K562 (cell line): ENCODE measurements around the gene ACAP3. TPM values are rescaled to one million over a fixed set of nuclear protein-coding genes. Genes with fewer than 3 reads are reported as not detected.

ENCODE experiments used
- ATAC-seq: fragments of 200-7000 bp; cut with Tn5 transposase; 3 replicates; pipeline ENCODE4 v1.9.1; 2020; ENCODE audit warnings: moderate library complexity
- BruUV-seq: library from RNA; stranded (reverse); fragments of 400-500 nt; replicated peaks from 2 replicates; lab custom pipeline; 2021; lab: Mats Ljungman, UMichigan
- CTCF ChIA-PET: fragments of 300-600 bp; formaldehyde crosslinking; extraction: SDS; loops from one replicate; lab custom pipeline; 2021; ENCODE audit warnings: low intra/inter-chr PET ratio; lab: Yijun Ruan, JAX
- POLR2A ChIA-PET: fragments of 300-600, 350-650 bp; sonication (Branson Sonifier 250); formaldehyde crosslinking; extraction: SDS; loops from one replicate; lab custom pipeline; 2021; ENCODE audit warnings: antibody characterized with exemption, inconsistent platforms; lab: Yijun Ruan, JAX
- DNase-seq, 4 experiments: peaks; one replicate each; pipeline versions ENCODE4 v3.0.0 to v3.0.0-alpha.2; 2011 to 2018; ENCODE audit warnings: low spot score in 3 of 4, mixed read lengths in 3 of 4; ENCODE audit errors: extremely low read depth in 1 of 4
- FAIRE-seq: peaks from 2 replicates; lab custom pipeline; 2011; peaks lifted over from hg19 to GRCh38; lab: Jason Lieb, UNC
- H2AFZ ChIP-seq: 2 replicates; pipeline ENCODE4 v1.6.0; 2011; ENCODE audit warnings: low read depth, low read length, control low read depth, inconsistent platforms
- H3K27ac ChIP-seq: fragments of 200-600 bp; 3 replicates; pipeline ENCODE4 v1.8.0; 2011; ENCODE audit warnings: low read depth, mild to moderate bottlenecking, control low read depth, inconsistent platforms, low read length, moderate library complexity, mixed read lengths; ENCODE audit errors: extremely low read depth
- H3K27me3 ChIP-seq, 2 experiments: fragments of 300-600 bp in 1 of 2; 2 replicates in 1 of 2; 3 replicates in 1 of 2; pipeline versions ENCODE4 v1.6.0 to v1.8.0; 2011; ENCODE audit warnings: inconsistent platforms in 2 of 2, low read length in 2 of 2, mild to moderate bottlenecking in 1 of 2, mixed read lengths in 1 of 2, moderate library complexity in 1 of 2; ENCODE audit not compliant: control insufficient read depth in 2 of 2, insufficient read depth in 2 of 2
- H3K36me3 ChIP-seq: fragments of 300-600 bp; 3 replicates; pipeline ENCODE4 v1.8.0; 2011; ENCODE audit warnings: mild to moderate bottlenecking, low read length, inconsistent platforms; ENCODE audit not compliant: control insufficient read depth, insufficient read depth
- H3K4me1 ChIP-seq, 2 experiments: fragments of 200-600 bp in 1 of 2; replicated peaks in 1 of 2; 2 replicates in 1 of 2; 3 replicates in 1 of 2; pipeline versions ENCODE4 v1.5.1 to v1.8.0; 2011; ENCODE audit warnings: inconsistent platforms in 2 of 2, low read length in 2 of 2, mild to moderate bottlenecking in 1 of 2, mixed read lengths in 1 of 2, moderate library complexity in 1 of 2; ENCODE audit not compliant: control insufficient read depth in 2 of 2, insufficient read depth in 2 of 2
- H3K4me2 ChIP-seq: 2 replicates; pipeline ENCODE4 v1.6.1; 2011; ENCODE audit warnings: low read length, control low read depth, inconsistent platforms, mixed read lengths; ENCODE audit not compliant: insufficient read depth
- H3K4me3 ChIP-seq: fragments of 200-600 bp; sonication (generic), shearing (Covaris generic); 2 replicates; pipeline ENCODE4 v1.5.1; 2016; ENCODE audit warnings: control low read depth, inconsistent platforms
- H3K79me2 ChIP-seq: fragments of 200-600 bp; 3 replicates; pipeline ENCODE4 v1.8.0; 2011; ENCODE audit warnings: low read length, inconsistent platforms; ENCODE audit not compliant: control insufficient read depth, insufficient read depth
- H3K9ac ChIP-seq, 2 experiments: 2 replicates each; pipeline versions ENCODE4 v1.6.0 to v1.6.1; 2011; ENCODE audit warnings: low read depth in 2 of 2, low read length in 2 of 2, control low read depth in 1 of 2, inconsistent platforms in 1 of 2, mild to moderate bottlenecking in 1 of 2, mixed read lengths in 1 of 2; ENCODE audit not compliant: insufficient read depth in 1 of 2
- H3K9me1 ChIP-seq: one replicate; pipeline ENCODE4 v1.6.0; 2011; ENCODE audit warnings: inconsistent platforms, mild to moderate bottlenecking, low read length, moderate library complexity; ENCODE audit not compliant: control insufficient read depth, insufficient read depth
- H3K9me3 ChIP-seq: replicated peaks from 2 replicates; pipeline ENCODE4 v1.5.1; 2011; ENCODE audit warnings: low read depth, low read length, inconsistent platforms; ENCODE audit not compliant: control insufficient read depth, insufficient read depth
- H4K20me1 ChIP-seq: replicated peaks from 2 replicates; pipeline ENCODE4 v1.6.1; 2011; ENCODE audit warnings: low read length, inconsistent platforms, mixed read lengths; ENCODE audit not compliant: control insufficient read depth, insufficient read depth
- E2F1 ChIP-seq: sonication (generic); formaldehyde crosslinking; IDR thresholded peaks from 2 replicates; pipeline ENCODE4 v1.8.1; 2023; ENCODE audit warnings: mild to moderate bottlenecking, missing genetic modification reagents, moderate library complexity
- HNRNPL ChIP-seq: fragments of 200-400 bp; formaldehyde crosslinking; IDR thresholded peaks from 2 replicates; pipeline ENCODE4 v1.6.1; 2017; ENCODE audit warnings: low read depth, mild to moderate bottlenecking, low read length
- JUN ChIP-seq, 2 experiments: sonication (generic) in 1 of 2; formaldehyde crosslinking in 1 of 2; IDR thresholded peaks; 2 replicates each; pipeline versions ENCODE4 v1.6.1 to v1.8.0; 2012 to 2022; ENCODE audit warnings: borderline replicate concordance in 2 of 2, mild to moderate bottlenecking in 2 of 2, improper control_type of control experiment in 1 of 2, low read depth in 1 of 2, low read length in 1 of 2, missing genetic modification reagents in 1 of 2
- NFATC3 ChIP-seq: fragments of 450-650 bp; IDR thresholded peaks from 2 replicates; pipeline ENCODE4 v1.6.1; 2017; ENCODE audit warnings: mild to moderate bottlenecking
- ZBTB7A ChIP-seq: IDR thresholded peaks from 2 replicates; pipeline ENCODE4 v1.6.1; 2011; ENCODE audit warnings: low read depth, mild to moderate bottlenecking, low read length, moderate library complexity, borderline replicate concordance; ENCODE audit not compliant: control insufficient read depth
- ZNF740 ChIP-seq, 3 experiments: fragments of 200-800 bp in 1 of 3; sonication (Bioruptor generic) in 1 of 3; sonication (generic) in 1 of 3; formaldehyde crosslinking in 1 of 3; IDR thresholded peaks; 2 replicates each; pipeline versions ENCODE4 v1.6.1 to v1.8.0; 2016 to 2022; ENCODE audit warnings: mild to moderate bottlenecking in 2 of 3, missing compliant biosample characterization in 2 of 3, missing genetic modification characterization in 2 of 3, missing genetic modification reagents in 1 of 3
- WGBS: fragments of 100-300 bp; shearing (Covaris generic); methylation state at CpG from one replicate; pipeline ENCODE4 v1.1.6; 2016; ENCODE audit warnings: low coverage, mixed read lengths; ENCODE audit not compliant: insufficient coverage; ENCODE audit errors: missing lambda C conversion rate; 5-methylcytosine and 5-hydroxymethylcytosine counted together
- in situ Hi-C: fragments of 300-500 bp; cut with MboI; formaldehyde crosslinking; loops from 4 replicates; pipeline ENCODE4 v1.15.0; 2018; ENCODE audit warnings: inconsistent platforms, mixed read lengths
- intact Hi-C: fragments of 100-400 bp; cut with micrococcal nuclease; formaldehyde crosslinking; loops from 2 replicates; pipeline ENCODE4 v1.14.2; 2022
- polyA plus RNA-seq, 8 experiments: library from polyadenylated mRNA; depleted of rRNA in 4 of 8; stranded (reverse) in 5 of 8; unstranded in 3 of 8; fragments of >200 nt; fragmentation: Nextera tagmentation in 2 of 8; fragmentation: Illumina TruSeq in 1 of 8; extraction: Ambion mirVana in 2 of 8; extraction: Trizol in 1 of 8; gene quantifications; 2 replicates each; pipeline versions ENCODE4 v1.2.1 to v1.2.3, GENCODE V29; 2011 to 2014; ENCODE audit warnings: inconsistent platforms in 1 of 8, missing spikeins in 1 of 8
- total RNA-seq, 7 experiments: library from RNA; depleted of rRNA in 6 of 7; stranded (reverse); fragments of >200 nt in 6 of 7; fragmentation: Illumina TruSeq in 2 of 7; extraction: Trizol in 2 of 7; gene quantifications; 2 replicates each; pipeline versions ENCODE4 v1.2.1 to v1.2.3, GENCODE V29; 2011 to 2021; ENCODE audit warnings: low replicate concordance in 1 of 7
- TF ChIP-seq, protein P1 (sequence below), 2 experiments: IDR thresholded peaks in 1 of 2; conservative IDR thresholded peaks in 1 of 2; 2 replicates each; pipeline ENCODE4 v1.6.1; 2016; ENCODE audit warnings: low read depth in 2 of 2, mild to moderate bottlenecking in 1 of 2, missing compliant biosample characterization in 1 of 2, missing genetic modification characterization in 1 of 2, moderate library complexity in 1 of 2
- TF ChIP-seq, protein P2 (sequence below), 2 experiments: IDR thresholded peaks; 2 replicates each; pipeline ENCODE4 v1.6.1; 2012; ENCODE audit warnings: improper control_type of control experiment in 2 of 2, low read depth in 2 of 2, low read length in 2 of 2, borderline replicate concordance in 1 of 2

Gene ACAP3
- total and polyA plus RNA-seq, 9 of the 15 experiments (the other 6 are each of a cell fraction or from before 2014, with no cell fraction given), result 0.01 to 49.0 (median 12.0) TPM

DNA sequence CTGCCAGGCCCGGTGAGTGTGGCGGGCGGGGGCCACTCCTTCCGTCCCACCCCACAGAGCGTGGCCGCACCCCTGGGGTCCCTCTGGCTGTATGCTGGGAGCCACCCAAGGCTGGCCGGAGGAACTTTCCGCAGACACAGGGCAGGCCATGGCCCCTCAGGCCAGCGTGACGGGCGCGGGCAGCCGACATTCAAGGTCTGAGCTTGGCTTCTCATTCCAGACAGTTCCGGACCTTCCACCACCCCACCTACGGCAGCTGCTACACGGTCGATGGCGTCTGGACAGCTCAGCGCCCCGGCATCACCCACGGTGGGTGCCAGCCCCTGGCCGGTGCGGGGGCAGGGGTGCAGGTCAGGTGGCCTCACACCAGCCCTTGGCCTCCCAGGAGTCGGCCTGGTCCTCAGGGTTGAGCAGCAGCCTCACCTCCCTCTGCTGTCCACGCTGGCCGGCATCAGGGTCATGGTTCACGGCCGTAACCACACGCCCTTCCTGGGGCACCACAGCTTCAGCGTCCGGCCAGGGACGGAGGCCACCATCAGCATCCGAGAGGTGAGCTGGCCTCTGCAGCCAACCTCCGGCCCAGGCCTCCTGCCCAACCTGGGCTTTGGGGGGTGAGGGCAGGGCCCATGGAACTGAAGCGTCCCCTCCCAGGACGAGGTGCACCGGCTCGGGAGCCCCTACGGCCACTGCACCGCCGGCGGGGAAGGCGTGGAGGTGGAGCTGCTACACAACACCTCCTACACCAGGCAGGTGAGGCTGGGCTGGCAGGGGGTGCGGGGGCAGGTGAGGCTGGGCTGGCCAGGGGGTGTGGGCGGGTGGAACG lies 20.2 kb downstream of the ACAP3 start:
- ChIA-PET CTCF (no interaction called here), POLR2A (interaction anchor here (0.5 to 2.3 kb wide), 6 partner anchors 11 to 271 kb away, joined by 3 to 6 read pairs (median 4); no protein-coding TSS in a partner anchor)
- Histone ChIP-seq H3K79me2 (no peaks in the 10 kb centered on the region), H3K27me3 (peaks cover 2 to 33% of the 10 kb centered on the region in 2 experiments; a peak in 3 of 5 replicates), H3K36me3 (no peaks in the 10 kb centered on the region), H4K20me1 (peaks cover 19% of the 10 kb centered on the region; the same call in 1 of the 2 replicates), H3K4me1 (peaks cover 0 to 72% of the 10 kb centered on the region in 2 experiments; a peak in 3 of 5 replicates), H3K4me3 (no peak overlapping the region), H3K9me3 (no peaks in the 10 kb centered on the region), H3K27ac (no peak overlapping the region), H3K9me1 (peaks cover 3% of the 10 kb centered on the region), H3K9ac (peak overlapping the region in 1 of 2 experiments; percentile 68; a peak in 2 of 4 replicates), H3K4me2 (no peak overlapping the region), H2AFZ (no peak overlapping the region)
- FAIRE-seq, result no peak
- WGBS, result 32% methylated on average over 33 of the region's 46 CpGs
- intact Hi-C loops (no loop called here), in situ Hi-C loops (no loop called here)
- no TSS peak for BruUV-seq
- peak; percentile 48; the same call in 1 of the 2 replicates for TF ChIP-seq HNRNPL
- no peak for TF ChIP-seq JUN (IDR thresholded peaks at IDR 0.05; ENCODE audit: borderline replicate concordance, low read depth, low read length)
- TF ChIP-seq JUN (CRISPR knock-in tag; IDR thresholded peaks at IDR 0.05; ENCODE audit: borderline replicate concordance), result peak; percentile 20; the same call in 1 of the 2 replicates
- no peak for TF ChIP-seq E2F1 (CRISPR knock-in tag)
- TF ChIP-seq, protein P1, sequence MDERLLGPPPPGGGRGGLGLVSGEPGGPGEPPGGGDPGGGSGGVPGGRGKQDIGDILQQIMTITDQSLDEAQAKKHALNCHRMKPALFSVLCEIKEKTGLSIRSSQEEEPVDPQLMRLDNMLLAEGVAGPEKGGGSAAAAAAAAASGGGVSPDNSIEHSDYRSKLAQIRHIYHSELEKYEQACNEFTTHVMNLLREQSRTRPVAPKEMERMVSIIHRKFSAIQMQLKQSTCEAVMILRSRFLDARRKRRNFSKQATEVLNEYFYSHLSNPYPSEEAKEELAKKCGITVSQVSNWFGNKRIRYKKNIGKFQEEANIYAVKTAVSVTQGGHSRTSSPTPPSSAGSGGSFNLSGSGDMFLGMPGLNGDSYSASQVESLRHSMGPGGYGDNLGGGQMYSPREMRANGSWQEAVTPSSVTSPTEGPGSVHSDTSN (CRISPR knock-in tag; IDR thresholded peaks at IDR 0.05; ENCODE audit: low read depth), result no peak
- TF ChIP-seq, protein P1 (tag; conservative IDR thresholded peaks at IDR 0.05; ENCODE audit: low read depth), result no peak
- TF ChIP-seq, protein P2, sequence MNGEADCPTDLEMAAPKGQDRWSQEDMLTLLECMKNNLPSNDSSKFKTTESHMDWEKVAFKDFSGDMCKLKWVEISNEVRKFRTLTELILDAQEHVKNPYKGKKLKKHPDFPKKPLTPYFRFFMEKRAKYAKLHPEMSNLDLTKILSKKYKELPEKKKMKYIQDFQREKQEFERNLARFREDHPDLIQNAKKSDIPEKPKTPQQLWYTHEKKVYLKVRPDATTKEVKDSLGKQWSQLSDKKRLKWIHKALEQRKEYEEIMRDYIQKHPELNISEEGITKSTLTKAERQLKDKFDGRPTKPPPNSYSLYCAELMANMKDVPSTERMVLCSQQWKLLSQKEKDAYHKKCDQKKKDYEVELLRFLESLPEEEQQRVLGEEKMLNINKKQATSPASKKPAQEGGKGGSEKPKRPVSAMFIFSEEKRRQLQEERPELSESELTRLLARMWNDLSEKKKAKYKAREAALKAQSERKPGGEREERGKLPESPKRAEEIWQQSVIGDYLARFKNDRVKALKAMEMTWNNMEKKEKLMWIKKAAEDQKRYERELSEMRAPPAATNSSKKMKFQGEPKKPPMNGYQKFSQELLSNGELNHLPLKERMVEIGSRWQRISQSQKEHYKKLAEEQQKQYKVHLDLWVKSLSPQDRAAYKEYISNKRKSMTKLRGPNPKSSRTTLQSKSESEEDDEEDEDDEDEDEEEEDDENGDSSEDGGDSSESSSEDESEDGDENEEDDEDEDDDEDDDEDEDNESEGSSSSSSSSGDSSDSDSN (IDR thresholded peaks at IDR 0.05; ENCODE audit: borderline replicate concordance in 1 of 2, low read depth in 2 of 2, low read length in 2 of 2), result peak in 1 of 2 experiments; percentile 33; a peak in 1 of 4 replicates
- TF ChIP-seq ZNF740 (CRISPR knock-in tag; IDR thresholded peaks at IDR 0.05), result peak; percentile 27; the same call in 1 of the 2 replicates
- no peak for TF ChIP-seq ZNF740 (tag; IDR thresholded peaks at IDR 0.05)
- TF ChIP-seq NFATC3, result no peak
- peak; percentile 13; the same call in 1 of the 2 replicates for TF ChIP-seq ZBTB7A
- ATAC-seq, result no peak
- DNase-seq, result no peak
